SK-N-SH (cell line): Measurements from ENCODE around the gene PITPNM1. TPM values are rescaled to one million over a fixed set of nuclear protein-coding genes. Genes with fewer than 3 reads are reported as not detected.

ENCODE experiments used
- CTCF ChIA-PET: fragments of 300-600, 350-600 bp; formaldehyde crosslinking; extraction: SDS; loops from one replicate; lab custom pipeline; 2021; lab: Yijun Ruan, JAX
- POLR2A ChIA-PET: fragments of 350-600 bp; sonication (Branson Sonifier 250); formaldehyde crosslinking; extraction: SDS; loops from one replicate; lab custom pipeline; 2020; ENCODE audit warnings: antibody characterized with exemption, inconsistent platforms; lab: Yijun Ruan, JAX
- DNase-seq: peaks from one replicate; pipeline ENCODE4 v3.0.0; 2012
- H2AFZ ChIP-seq: fragments of 200-600 bp; sonication (generic); 2 replicates; pipeline ENCODE4 v1.8.1; 2016; ENCODE audit warnings: antibody characterized with exemption, mild to moderate bottlenecking, low read depth
- H3F3A ChIP-seq: fragments of 200-600 bp; sonication (generic); replicated peaks from 2 replicates; pipeline ENCODE3; 2016; ENCODE audit warnings: antibody characterized with exemption, mild to moderate bottlenecking; ENCODE audit not compliant: insufficient read depth
- H3K27ac ChIP-seq, 2 experiments: fragments of 200-500 bp in 1 of 2; fragments of 200-600 bp in 1 of 2; sonication (Bioruptor generic) in 1 of 2; sonication (generic), shearing (Covaris generic) in 1 of 2; 2 replicates each; pipeline versions ENCODE4 v1.5.1 to v1.6.1; 2014 to 2016; ENCODE audit warnings: low read depth in 2 of 2, inconsistent platforms in 1 of 2, low read length in 1 of 2, mild to moderate bottlenecking in 1 of 2, mixed read lengths in 1 of 2
- H3K27me3 ChIP-seq: fragments of 200-600 bp; sonication (generic), shearing (Covaris generic); 2 replicates; pipeline ENCODE4 v1.6.1; 2016; ENCODE audit warnings: mixed run types; ENCODE audit not compliant: insufficient read depth
- H3K36me3 ChIP-seq, 2 experiments: fragments of 200-500 bp in 1 of 2; fragments of 200-600 bp in 1 of 2; sonication (Bioruptor generic) in 1 of 2; sonication (generic) in 1 of 2; replicated peaks in 1 of 2; 2 replicates each; pipeline versions ENCODE3 to v1.5.1; 2014 to 2016; ENCODE audit warnings: low read length in 1 of 2, mild to moderate bottlenecking in 1 of 2; ENCODE audit not compliant: insufficient read depth in 2 of 2, control insufficient read depth in 1 of 2
- H3K4me1 ChIP-seq, 2 experiments: fragments of 200-500 bp in 1 of 2; fragments of 200-600 bp in 1 of 2; sonication (Bioruptor generic) in 1 of 2; sonication (generic), shearing (Covaris generic) in 1 of 2; 2 replicates each; pipeline versions ENCODE4 v1.5.1 to v1.6.1; 2014 to 2016; ENCODE audit warnings: low read depth in 1 of 2, low read length in 1 of 2, mixed run types in 1 of 2; ENCODE audit not compliant: insufficient read depth in 2 of 2, control insufficient read depth in 1 of 2
- H3K4me2 ChIP-seq: fragments of 200-600 bp; sonication (generic), shearing (Covaris generic); 2 replicates; pipeline ENCODE4 v1.6.1; 2017; ENCODE audit warnings: mixed run types
- H3K4me3 ChIP-seq, 2 experiments: fragments of 200-500 bp in 1 of 2; fragments of 200-600 bp in 1 of 2; sonication (Bioruptor generic) in 1 of 2; sonication (generic), shearing (Covaris generic) in 1 of 2; 2 replicates each; pipeline versions ENCODE4 v1.5.1 to v1.8.1; 2014 to 2016; ENCODE audit warnings: low read depth in 2 of 2, inconsistent platforms in 1 of 2, low read length in 1 of 2, mild to moderate bottlenecking in 1 of 2, mixed read lengths in 1 of 2, moderate library complexity in 1 of 2
- H3K79me2 ChIP-seq: fragments of 200-600 bp; sonication (generic); 2 replicates; pipeline ENCODE4 v1.8.1; 2017; ENCODE audit warnings: mild to moderate bottlenecking; ENCODE audit not compliant: insufficient read depth
- H3K9ac ChIP-seq: fragments of 200-600 bp; sonication (generic); 2 replicates; pipeline ENCODE4 v1.6.1; 2017; ENCODE audit warnings: mixed run types
- H3K9me2 ChIP-seq: fragments of 200-600 bp; sonication (generic); 2 replicates; pipeline ENCODE4 v1.6.1; 2017; ENCODE audit warnings: mixed run types
- H3K9me3 ChIP-seq: fragments of 200-600 bp; sonication (generic); 2 replicates; pipeline ENCODE4 v1.6.1; 2017; ENCODE audit warnings: mixed run types, mild to moderate bottlenecking, moderate library complexity
- H4K20me1 ChIP-seq: fragments of 200-600 bp; sonication (generic); 2 replicates; pipeline ENCODE4 v1.6.1; 2017; ENCODE audit warnings: mild to moderate bottlenecking, mixed run types; ENCODE audit not compliant: insufficient read depth
- EP300 ChIP-seq, 2 experiments: IDR thresholded peaks; 2 replicates each; pipeline versions ENCODE4 v1.4.0 to v1.6.1; 2012; ENCODE audit warnings: borderline replicate concordance in 1 of 2, low read depth in 1 of 2, low read length in 1 of 2
- EZH2phosphoT487 ChIP-seq: fragments of 200-600 bp; sonication (generic); IDR thresholded peaks from 2 replicates; pipeline ENCODE4 v1.6.1; 2017; ENCODE audit warnings: low read depth, mixed run types, mild to moderate bottlenecking, antibody characterized with exemption, moderate library complexity, borderline replicate concordance
- FOSL2 ChIP-seq: IDR thresholded peaks from 2 replicates; pipeline ENCODE4 v1.4.0; 2012; ENCODE audit warnings: low read depth, mild to moderate bottlenecking, moderate library complexity, borderline replicate concordance
- FOXJ3 ChIP-seq: sonication (generic); formaldehyde crosslinking; IDR thresholded peaks from 2 replicates; pipeline ENCODE4 v1.5.1; 2020; ENCODE audit warnings: mild to moderate bottlenecking, missing genetic modification reagents
- JUND ChIP-seq: IDR thresholded peaks from 2 replicates; pipeline ENCODE4 v1.4.0; 2012
- MEF2A ChIP-seq: IDR thresholded peaks from 2 replicates; pipeline ENCODE4 v1.4.0; 2012; ENCODE audit warnings: low read depth, borderline replicate concordance
- MXI1 ChIP-seq: IDR thresholded peaks from 2 replicates; pipeline ENCODE4 v1.6.1; 2012; ENCODE audit warnings: mild to moderate bottlenecking, low read depth, low read length, improper control_type of control experiment
- NFIC ChIP-seq: IDR thresholded peaks from 2 replicates; pipeline ENCODE4 v1.4.0; 2012; ENCODE audit warnings: borderline replicate concordance
- POLR2AphosphoS5 ChIP-seq: IDR thresholded peaks from 2 replicates; pipeline ENCODE4 v1.6.1; 2012; ENCODE audit warnings: low read depth, low read length
- RXRA ChIP-seq: IDR thresholded peaks from 2 replicates; pipeline ENCODE4 v1.4.0; 2012; ENCODE audit warnings: low read depth, mild to moderate bottlenecking, borderline replicate concordance
- SIN3A ChIP-seq: IDR thresholded peaks from 2 replicates; pipeline ENCODE4 v1.6.1; 2012; ENCODE audit warnings: low read depth, mild to moderate bottlenecking, low read length, moderate library complexity, borderline replicate concordance
- TEAD4 ChIP-seq: IDR thresholded peaks from 2 replicates; pipeline ENCODE4 v1.4.0; 2012; ENCODE audit warnings: mild to moderate bottlenecking, borderline replicate concordance; ENCODE audit not compliant: insufficient read depth
- WGBS: methylation state at CpG from one replicate; pipeline ENCODE4 v1.1.6; 2017; ENCODE audit warnings: low lambda C conversion rate; 5-methylcytosine and 5-hydroxymethylcytosine counted together
- polyA plus RNA-seq, 3 experiments: library from polyadenylated mRNA; depleted of rRNA; stranded (reverse); fragments of >200 nt; gene quantifications; 2 replicates each; pipeline ENCODE4 v1.2.3, GENCODE V29; 2012
- TF ChIP-seq, protein P1 (sequence below): fragments of 150-350 bp; IDR thresholded peaks from 2 replicates; pipeline ENCODE4 v1.6.1; 2017; ENCODE audit warnings: antibody characterized with exemption, low read length, low read depth, borderline replicate concordance
- TF ChIP-seq, protein P2 (sequence below): IDR thresholded peaks from 2 replicates; pipeline ENCODE4; 2012
- TF ChIP-seq, protein P3 (sequence below): IDR thresholded peaks from 2 replicates; pipeline ENCODE4 v1.4.0; 2012; ENCODE audit warnings: low read depth, borderline replicate concordance
- TF ChIP-seq, protein P4 (sequence below): IDR thresholded peaks from 2 replicates; pipeline ENCODE4 v1.4.0; 2012; ENCODE audit warnings: low read depth

The PITPNM1 gene
- polyA plus RNA-seq, 1 of the 3 experiments (the other 2 are of a cell fraction), result 24.2 TPM

DNA sequence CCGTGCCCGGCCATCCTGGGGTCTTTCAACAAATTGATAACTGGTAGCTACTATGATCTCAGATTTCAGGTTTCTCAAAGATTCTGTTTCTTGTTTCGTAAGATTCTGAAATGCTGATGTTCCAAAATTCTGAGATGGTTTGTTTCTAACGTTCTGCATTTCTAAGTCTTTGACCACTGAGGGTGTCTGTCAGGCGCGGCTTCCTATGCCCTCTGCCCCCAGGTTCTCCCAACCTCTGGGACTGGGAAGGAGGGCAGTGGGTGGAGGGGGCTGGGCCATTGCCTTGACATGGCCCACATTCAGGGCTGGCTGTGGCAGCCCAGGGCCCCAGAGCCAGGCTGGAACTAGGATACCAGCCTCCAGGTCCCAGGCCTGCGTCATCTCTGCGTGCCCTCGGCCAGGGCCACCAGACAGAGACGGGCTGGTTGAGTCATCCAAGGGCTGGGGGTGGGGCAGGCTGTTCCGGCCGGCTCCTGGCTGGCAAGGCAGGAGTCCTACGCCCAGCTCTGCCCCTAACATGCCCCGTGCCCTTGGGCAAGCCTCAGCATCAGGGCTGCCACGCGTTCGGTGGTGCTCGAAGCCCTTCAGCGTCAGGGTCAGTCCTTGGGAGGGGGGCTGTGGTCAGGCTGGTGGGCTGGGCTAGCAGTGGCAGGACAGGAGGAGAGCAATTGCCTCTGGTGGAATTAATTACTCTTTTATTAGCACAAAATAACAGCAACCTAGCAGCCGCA lies 41.3 kb downstream of the PITPNM1 start:
- H3K9ac ChIP-seq, result peak overlapping the region; percentile 22; the same call in 1 of the 2 replicates
- ChIA-PET CTCF (no interaction called here), POLR2A (no interaction called here)
- no peaks in the 10 kb centered on the region for H4K20me1 ChIP-seq
- H3K79me2 ChIP-seq, result peaks cover 7% of the 10 kb centered on the region; the same call in 1 of the 2 replicates
- no peaks in the 10 kb centered on the region for H3K36me3 ChIP-seq
- H3K9me3 ChIP-seq, result no peaks in the 10 kb centered on the region
- DNase-seq, result peak; percentile 51
- TF ChIP-seq, protein P1, sequence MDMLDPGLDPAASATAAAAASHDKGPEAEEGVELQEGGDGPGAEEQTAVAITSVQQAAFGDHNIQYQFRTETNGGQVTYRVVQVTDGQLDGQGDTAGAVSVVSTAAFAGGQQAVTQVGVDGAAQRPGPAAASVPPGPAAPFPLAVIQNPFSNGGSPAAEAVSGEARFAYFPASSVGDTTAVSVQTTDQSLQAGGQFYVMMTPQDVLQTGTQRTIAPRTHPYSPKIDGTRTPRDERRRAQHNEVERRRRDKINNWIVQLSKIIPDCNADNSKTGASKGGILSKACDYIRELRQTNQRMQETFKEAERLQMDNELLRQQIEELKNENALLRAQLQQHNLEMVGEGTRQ, result no peak
- no peak for TF ChIP-seq EP300 (IDR thresholded peaks at IDR 0.05; ENCODE audit: borderline replicate concordance in 1 of 2, low read depth in 1 of 2, low read length in 1 of 2)
- peak; percentile 41; the same call in 1 of the 2 replicates for TF ChIP-seq POLR2AphosphoS5
- no peak for TF ChIP-seq FOXJ3 (CRISPR knock-in tag)
- TF ChIP-seq MEF2A, result no peak
- no peak for TF ChIP-seq NFIC
- no peak for TF ChIP-seq MXI1
- TF ChIP-seq, protein P2, sequence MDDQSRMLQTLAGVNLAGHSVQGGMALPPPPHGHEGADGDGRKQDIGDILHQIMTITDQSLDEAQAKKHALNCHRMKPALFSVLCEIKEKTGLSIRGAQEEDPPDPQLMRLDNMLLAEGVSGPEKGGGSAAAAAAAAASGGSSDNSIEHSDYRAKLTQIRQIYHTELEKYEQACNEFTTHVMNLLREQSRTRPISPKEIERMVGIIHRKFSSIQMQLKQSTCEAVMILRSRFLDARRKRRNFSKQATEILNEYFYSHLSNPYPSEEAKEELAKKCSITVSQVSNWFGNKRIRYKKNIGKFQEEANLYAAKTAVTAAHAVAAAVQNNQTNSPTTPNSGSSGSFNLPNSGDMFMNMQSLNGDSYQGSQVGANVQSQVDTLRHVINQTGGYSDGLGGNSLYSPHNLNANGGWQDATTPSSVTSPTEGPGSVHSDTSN, result no peak
- no peak for TF ChIP-seq EZH2phosphoT487
- TF ChIP-seq JUND, result peak; percentile 53; the same call in 1 of the 2 replicates
- TF ChIP-seq FOSL2, result peak; percentile 69
- no peak for TF ChIP-seq SIN3A
- TF ChIP-seq RXRA, result no peak
- TF ChIP-seq TEAD4, result no peak
- TF ChIP-seq, protein P3, sequence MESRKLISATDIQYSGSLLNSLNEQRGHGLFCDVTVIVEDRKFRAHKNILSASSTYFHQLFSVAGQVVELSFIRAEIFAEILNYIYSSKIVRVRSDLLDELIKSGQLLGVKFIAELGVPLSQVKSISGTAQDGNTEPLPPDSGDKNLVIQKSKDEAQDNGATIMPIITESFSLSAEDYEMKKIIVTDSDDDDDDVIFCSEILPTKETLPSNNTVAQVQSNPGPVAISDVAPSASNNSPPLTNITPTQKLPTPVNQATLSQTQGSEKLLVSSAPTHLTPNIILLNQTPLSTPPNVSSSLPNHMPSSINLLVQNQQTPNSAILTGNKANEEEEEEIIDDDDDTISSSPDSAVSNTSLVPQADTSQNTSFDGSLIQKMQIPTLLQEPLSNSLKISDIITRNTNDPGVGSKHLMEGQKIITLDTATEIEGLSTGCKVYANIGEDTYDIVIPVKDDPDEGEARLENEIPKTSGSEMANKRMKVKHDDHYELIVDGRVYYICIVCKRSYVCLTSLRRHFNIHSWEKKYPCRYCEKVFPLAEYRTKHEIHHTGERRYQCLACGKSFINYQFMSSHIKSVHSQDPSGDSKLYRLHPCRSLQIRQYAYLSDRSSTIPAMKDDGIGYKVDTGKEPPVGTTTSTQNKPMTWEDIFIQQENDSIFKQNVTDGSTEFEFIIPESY, result no peak
- TF ChIP-seq, protein P4, sequence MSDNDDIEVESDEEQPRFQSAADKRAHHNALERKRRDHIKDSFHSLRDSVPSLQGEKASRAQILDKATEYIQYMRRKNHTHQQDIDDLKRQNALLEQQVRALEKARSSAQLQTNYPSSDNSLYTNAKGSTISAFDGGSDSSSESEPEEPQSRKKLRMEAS, result peak; percentile 43
- peak overlapping the region; percentile 85; the same call in 1 of the 2 replicates for H2AFZ ChIP-seq
- H3K27ac ChIP-seq, result peak overlapping the region; percentile 48 to 61; a peak in 3 of 4 replicates
- peak overlapping the region; percentile 63 to 68; a peak in 3 of 4 replicates for H3K4me3 ChIP-seq
- H3F3A ChIP-seq, result peaks cover 18% of the 10 kb centered on the region
- H3K27me3 ChIP-seq, result no peaks in the 10 kb centered on the region
- no peaks in the 10 kb centered on the region for H3K9me2 ChIP-seq
- peaks cover 9 to 31% of the 10 kb centered on the region in 2 experiments; a peak in 2 of 4 replicates for H3K4me1 ChIP-seq
- H3K4me2 ChIP-seq, result peak overlapping the region; percentile 87
- WGBS, result 72% methylated on average over 9 of the region's 20 CpGs
